MCF 10A (cell line): ENCODE results near the gene FAM131C. TPM values are rescaled to one million over a fixed set of nuclear protein-coding genes. Genes with fewer than 3 reads are reported as not detected.
"Not testable (repeated sequence)": the region's sequence is repeated elsewhere in the genome, so short reads cannot be mapped to it uniquely, and the experiment has no call there.

Experiments used
- BruUV-seq: library from RNA; stranded (reverse); fragments of 400-500 nt; replicated peaks from 2 replicates; lab custom pipeline; 2021; lab: Mats Ljungman, UMichigan
- CTCF ChIA-PET: fragments of 300-600 bp; sonication (Branson Sonifier 250); formaldehyde crosslinking; extraction: SDS; loops from one replicate; lab custom pipeline; 2021; ENCODE audit warnings: antibody characterized with exemption, inconsistent platforms; lab: Yijun Ruan, JAX
- POLR2A ChIA-PET: fragments of 300-600, 350-650 bp; sonication (Branson Sonifier 250); formaldehyde crosslinking; extraction: SDS; loops from one replicate; lab custom pipeline; 2020; ENCODE audit warnings: antibody characterized with exemption, inconsistent platforms; lab: Yijun Ruan, JAX
- DNase-seq: peaks from one replicate; pipeline ENCODE4 v3.0.0-alpha.2; 2018; ENCODE audit not compliant: unreplicated experiment
- H3K27ac Mint-ChIP-seq: one replicate; pipeline ENCODE4 v1.8.0; 2022; ENCODE audit warnings: mild to moderate bottlenecking, low read depth, mixed read lengths; ENCODE audit not compliant: unreplicated experiment
- H3K27me3 Mint-ChIP-seq: one replicate; pipeline ENCODE4 v1.8.0; 2022; ENCODE audit warnings: mixed read lengths; ENCODE audit not compliant: insufficient read depth, unreplicated experiment
- H3K36me3 Mint-ChIP-seq: one replicate; pipeline ENCODE4 v1.8.0; 2022; ENCODE audit warnings: mild to moderate bottlenecking, moderate library complexity, mixed read lengths; ENCODE audit not compliant: insufficient read depth, unreplicated experiment
- H3K4me1 Mint-ChIP-seq: one replicate; pipeline ENCODE4 v1.8.0; 2022; ENCODE audit warnings: mixed read lengths; ENCODE audit not compliant: insufficient read depth, unreplicated experiment
- H3K4me3 Mint-ChIP-seq: one replicate; pipeline ENCODE4 v1.8.0; 2022; ENCODE audit warnings: mild to moderate bottlenecking, moderate library complexity, mixed read lengths; ENCODE audit not compliant: unreplicated experiment
- H3K9me3 Mint-ChIP-seq: one replicate; pipeline ENCODE4 v1.8.0; 2022; ENCODE audit warnings: mixed read lengths; ENCODE audit not compliant: unreplicated experiment
- intact Hi-C: fragments of 100-400 bp; cut with micrococcal nuclease; formaldehyde crosslinking; loops from 2 replicates; pipeline ENCODE4 v1.14.1; 2022
- total RNA-seq: library from RNA; stranded (reverse); gene quantifications from 2 replicates; pipeline ENCODE4 v1.2.3, GENCODE V29; 2022
- TF ChIP-seq, protein P1 (sequence below): fragments of 200-600 bp; IDR thresholded peaks from one replicate; pipeline ENCODE4 v1.8.0; 2022; ENCODE audit warnings: antibody characterized with exemption, mild to moderate bottlenecking; ENCODE audit not compliant: unreplicated experiment

Gene FAM131C
- total RNA-seq, 1 experiment from 2014 or later: not detected

DNA sequence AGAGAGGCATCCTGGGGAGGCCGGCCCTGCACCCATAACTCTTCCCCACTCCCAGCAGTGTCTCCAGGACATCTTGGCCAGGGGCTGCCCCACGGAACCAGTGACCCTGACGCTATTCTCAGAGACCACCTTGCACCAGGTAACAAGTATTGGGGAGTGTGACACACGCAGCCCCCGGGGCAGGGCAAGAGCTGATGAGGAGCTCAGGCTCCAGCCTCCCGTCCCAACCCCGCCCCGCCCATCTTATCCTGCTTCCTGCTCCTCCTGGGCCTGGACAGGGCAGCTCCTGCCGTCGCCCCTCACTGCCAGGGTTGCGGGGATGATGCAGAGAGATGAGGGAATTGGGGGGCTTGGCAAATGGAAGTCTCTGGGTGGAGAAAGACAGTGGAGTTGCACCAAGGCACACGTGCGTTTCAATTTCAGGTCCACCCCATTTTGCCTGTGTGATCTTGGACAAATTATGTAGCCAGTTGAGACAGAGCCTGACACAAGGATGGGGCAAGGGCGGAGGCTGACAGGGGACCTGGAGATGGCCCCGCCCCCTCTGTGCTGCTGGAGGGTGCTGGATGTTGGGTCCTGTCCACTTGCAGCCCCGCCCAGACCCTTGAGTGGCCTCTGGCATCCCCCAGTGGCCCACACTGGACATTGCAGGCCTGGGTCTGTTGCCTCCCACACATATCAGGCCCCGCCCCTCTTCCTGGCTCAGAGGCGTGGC is 40.9 kb downstream of the FAM131C start:
- no peaks in the 10 kb centered on the region for H3K9me3 Mint-ChIP-seq
- intact Hi-C loops: loop anchor here (1.0 kb wide), 1 partner anchor 23 kb away; no protein-coding TSS in a partner anchor
- TF ChIP-seq, protein P1, sequence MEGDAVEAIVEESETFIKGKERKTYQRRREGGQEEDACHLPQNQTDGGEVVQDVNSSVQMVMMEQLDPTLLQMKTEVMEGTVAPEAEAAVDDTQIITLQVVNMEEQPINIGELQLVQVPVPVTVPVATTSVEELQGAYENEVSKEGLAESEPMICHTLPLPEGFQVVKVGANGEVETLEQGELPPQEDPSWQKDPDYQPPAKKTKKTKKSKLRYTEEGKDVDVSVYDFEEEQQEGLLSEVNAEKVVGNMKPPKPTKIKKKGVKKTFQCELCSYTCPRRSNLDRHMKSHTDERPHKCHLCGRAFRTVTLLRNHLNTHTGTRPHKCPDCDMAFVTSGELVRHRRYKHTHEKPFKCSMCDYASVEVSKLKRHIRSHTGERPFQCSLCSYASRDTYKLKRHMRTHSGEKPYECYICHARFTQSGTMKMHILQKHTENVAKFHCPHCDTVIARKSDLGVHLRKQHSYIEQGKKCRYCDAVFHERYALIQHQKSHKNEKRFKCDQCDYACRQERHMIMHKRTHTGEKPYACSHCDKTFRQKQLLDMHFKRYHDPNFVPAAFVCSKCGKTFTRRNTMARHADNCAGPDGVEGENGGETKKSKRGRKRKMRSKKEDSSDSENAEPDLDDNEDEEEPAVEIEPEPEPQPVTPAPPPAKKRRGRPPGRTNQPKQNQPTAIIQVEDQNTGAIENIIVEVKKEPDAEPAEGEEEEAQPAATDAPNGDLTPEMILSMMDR: peak; percentile 95
- ChIA-PET POLR2A (no interaction called here), CTCF (interaction anchor here (0.6 to 2.2 kb wide), 9 partner anchors 12 to 213 kb away, joined by 3 to 8 read pairs (median 3); no protein-coding TSS in a partner anchor)
- DNase-seq: peak; percentile 88
- H3K36me3 Mint-ChIP-seq: peaks cover 5% of the 10 kb centered on the region
- no peak overlapping the region for H3K4me3 Mint-ChIP-seq
- BruUV-seq: no TSS peak
- H3K27me3 Mint-ChIP-seq: peaks cover 11% of the 10 kb centered on the region
- H3K4me1 Mint-ChIP-seq: no peaks in the 10 kb centered on the region
- no peak overlapping the region for H3K27ac Mint-ChIP-seq

DNA sequence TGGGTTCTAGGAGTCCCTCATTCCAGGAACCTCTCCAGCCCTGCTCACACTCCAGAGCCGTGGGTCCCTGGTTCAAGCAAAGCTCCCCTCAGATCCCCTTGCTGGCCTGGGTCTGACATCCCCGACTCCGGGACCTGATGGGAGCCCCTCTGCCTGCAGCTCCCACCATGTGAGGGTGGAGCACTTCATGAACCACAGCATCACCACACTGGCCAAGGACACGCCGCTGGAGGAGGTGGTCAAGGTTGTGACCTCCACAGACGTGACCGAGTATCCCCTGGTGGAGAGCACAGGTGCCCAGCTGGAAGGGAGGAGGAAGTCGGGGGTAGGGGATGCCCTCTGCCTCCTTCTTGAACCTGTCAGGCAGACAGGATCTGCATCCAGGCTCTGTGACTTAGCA is 41.9 kb downstream of the FAM131C start:
- Mint-ChIP-seq H3K4me1 (no peaks in the 10 kb centered on the region), H3K27ac (no peak overlapping the region), H3K4me3 (no peak overlapping the region), H3K27me3 (peaks cover 11% of the 10 kb centered on the region), H3K9me3 (no peaks in the 10 kb centered on the region), H3K36me3 (peaks cover 5% of the 10 kb centered on the region)
- no TSS peak for BruUV-seq
- TF ChIP-seq, protein P1: no peak
- no peak for DNase-seq
- ChIA-PET POLR2A (no interaction called here), CTCF (interaction anchor here (1.1 to 2.2 kb wide), 2 partner anchors 22 to 24 kb away, joined by 8 to 9 read pairs; no protein-coding TSS in a partner anchor)
- intact Hi-C loops: no loop called here

DNA sequence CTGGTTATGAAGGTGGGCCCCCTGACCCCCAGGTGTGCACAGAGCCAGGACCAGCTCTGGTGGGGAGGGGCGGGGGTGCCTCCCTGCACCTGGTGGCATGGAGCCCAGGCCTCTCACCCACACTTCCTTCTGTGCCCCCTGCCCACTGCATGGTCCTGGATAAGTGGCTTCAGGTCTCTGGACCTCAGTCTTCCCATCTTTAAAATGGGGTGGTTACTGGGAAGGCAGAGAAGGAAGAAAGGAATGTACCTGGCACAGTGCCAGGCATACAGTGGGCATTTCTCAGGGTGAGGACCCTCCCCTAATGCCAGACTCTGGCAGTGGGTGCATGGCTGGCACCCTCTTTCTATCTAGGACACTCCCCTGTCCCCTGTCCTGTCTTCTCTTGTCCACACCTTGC is 44.2 kb downstream of the FAM131C start:
- TF ChIP-seq, protein P1: no peak
- BruUV-seq: no TSS peak
- ChIA-PET POLR2A (no interaction called here), CTCF (interaction anchor here (1.2 kb wide), 1 partner anchor 20 kb away, joined by 4 read pairs; no protein-coding TSS in a partner anchor)
- peaks cover 5% of the 10 kb centered on the region for H3K36me3 Mint-ChIP-seq
- DNase-seq: no peak
- H3K4me3 Mint-ChIP-seq: no peak overlapping the region
- no peak overlapping the region for H3K27ac Mint-ChIP-seq
- no peaks in the 10 kb centered on the region for H3K4me1 Mint-ChIP-seq
- H3K27me3 Mint-ChIP-seq: peaks cover 11% of the 10 kb centered on the region
- H3K9me3 Mint-ChIP-seq: no peaks in the 10 kb centered on the region
- intact Hi-C loops: no loop called here

DNA sequence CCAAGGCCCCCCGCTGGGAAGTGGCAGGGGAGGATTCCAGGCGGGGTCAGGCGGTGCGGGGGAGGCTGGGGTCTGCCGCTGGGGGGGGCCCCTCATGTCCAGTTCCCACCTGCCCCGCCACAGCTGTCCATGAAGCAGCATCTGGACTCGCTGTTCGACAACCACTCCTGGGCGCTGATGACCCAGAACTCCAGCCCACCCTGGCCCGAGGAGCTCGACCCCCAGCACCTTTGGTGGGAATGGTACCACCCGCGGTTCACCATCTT is 44.5 kb downstream of the FAM131C start:
- BruUV-seq, DNase-seq: not testable (repeated sequence)
- peaks cover 11% of the 10 kb centered on the region for H3K27me3 Mint-ChIP-seq

More for the DNA sequence above, 44.5 kb downstream of the FAM131C start:
- H3K4me1 Mint-ChIP-seq, H3K4me3 Mint-ChIP-seq, H3K27ac Mint-ChIP-seq, POLR2A ChIA-PET, intact Hi-C loops, H3K36me3 Mint-ChIP-seq, H3K9me3 Mint-ChIP-seq: not testable (repeated sequence)
- CTCF ChIA-PET: interaction anchor here (1.2 kb wide), 1 partner anchor 19 kb away, joined by 4 read pairs; no protein-coding TSS in a partner anchor
